NT2/D1 (cell line): ENCODE data around the gene UIMC1.
A peak's percentile ranks its signal among the peaks of the same experiment; 100 is the strongest.

Source experiments
- DNase-seq: peaks from one replicate; pipeline ENCODE4 v3.0.0-alpha.2; 2011; ENCODE audit warnings: low read depth, low spot score
- H3K27me3 ChIP-seq: 2 replicates; pipeline ENCODE4 v1.6.0; 2011; ENCODE audit warnings: mild to moderate bottlenecking; ENCODE audit not compliant: insufficient read length, insufficient read depth
- H3K36me3 ChIP-seq: 2 replicates; pipeline ENCODE4 v1.6.1; 2011; ENCODE audit warnings: mild to moderate bottlenecking, low read length, mixed read lengths; ENCODE audit not compliant: insufficient read depth, insufficient read length
- H3K4me1 ChIP-seq: 2 replicates; pipeline ENCODE4 v1.5.1; 2011; ENCODE audit not compliant: insufficient read depth, insufficient read length
- H3K4me3 ChIP-seq: 2 replicates; pipeline ENCODE4 v1.5.1; 2011; ENCODE audit warnings: low read depth; ENCODE audit not compliant: insufficient read length
- H3K9ac ChIP-seq: 2 replicates; pipeline ENCODE4 v1.6.0; 2011; ENCODE audit warnings: low read depth; ENCODE audit not compliant: insufficient read length
- H3K9me3 ChIP-seq: 2 replicates; pipeline ENCODE4 v1.5.1; 2011; ENCODE audit warnings: mild to moderate bottlenecking, low read length; ENCODE audit not compliant: insufficient read depth
- SUZ12 ChIP-seq: IDR thresholded peaks from 2 replicates; pipeline ENCODE4 v1.6.1; 2011; ENCODE audit not compliant: insufficient read length, insufficient read depth; ENCODE audit errors: extremely low read depth
- YY1 ChIP-seq: IDR thresholded peaks from 2 replicates; pipeline ENCODE4 v1.6.1; 2011; ENCODE audit not compliant: insufficient read length, insufficient read depth
- ZNF274 ChIP-seq: IDR thresholded peaks from 2 replicates; pipeline ENCODE4 v1.6.1; 2011; ENCODE audit warnings: mild to moderate bottlenecking, low read depth, low read length

UIMC1 gene

DNA sequence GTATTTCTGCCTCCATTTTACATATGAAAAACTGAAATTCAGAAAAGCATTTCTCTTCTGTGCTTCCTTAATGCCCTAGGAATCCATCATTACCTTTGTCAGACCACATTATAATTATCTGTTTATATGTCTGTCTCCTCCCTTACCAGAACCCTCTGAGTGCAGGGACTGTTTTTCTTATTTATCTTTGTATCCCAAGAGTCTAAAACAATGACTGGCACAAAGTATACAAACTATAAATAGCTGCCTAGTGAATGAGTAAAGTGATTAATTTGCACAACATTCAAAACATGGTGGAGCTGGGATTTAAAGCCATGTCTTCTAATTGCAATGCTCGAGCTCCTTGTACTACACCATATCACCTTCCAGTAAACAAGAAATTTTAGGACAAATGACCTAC is 58.1 kb downstream of the UIMC1 start:
- Histone ChIP-seq H3K4me1 (no peaks in the 10 kb centered on the region), H3K27me3 (peaks cover 7% of the 10 kb centered on the region), H3K36me3 (peaks cover 37% of the 10 kb centered on the region), H3K9ac (no peak overlapping the region), H3K9me3 (no peaks in the 10 kb centered on the region), H3K4me3 (no peak overlapping the region)
- TF ChIP-seq SUZ12 (no peak), ZNF274 (no peak), YY1 (no peak)
- no peak for DNase-seq

DNA sequence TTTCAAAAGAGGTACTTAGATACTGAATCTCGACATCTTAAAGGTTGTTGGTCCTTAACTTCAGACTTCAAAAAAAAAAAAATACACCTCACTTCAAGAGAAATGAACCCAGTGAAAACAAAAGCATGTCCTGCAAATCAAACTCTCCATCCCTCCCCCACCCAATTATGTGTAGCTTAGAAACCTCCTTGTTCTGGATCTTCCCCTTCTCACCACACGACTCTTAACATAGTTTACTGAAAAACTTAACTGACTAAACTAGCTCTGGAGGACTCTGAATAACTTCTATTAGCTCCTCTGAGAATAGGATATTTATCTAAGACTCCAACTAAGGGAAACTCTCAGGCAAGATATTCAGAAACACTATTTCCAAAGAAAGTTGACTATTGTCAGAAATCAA is 58.7 kb downstream of the UIMC1 start:
- H3K9ac ChIP-seq: no peak overlapping the region
- H3K4me3 ChIP-seq: no peak overlapping the region
- H3K9me3 ChIP-seq: no peaks in the 10 kb centered on the region
- H3K27me3 ChIP-seq: peaks cover 11% of the 10 kb centered on the region
- no peaks in the 10 kb centered on the region for H3K4me1 ChIP-seq
- H3K36me3 ChIP-seq: peaks cover 36% of the 10 kb centered on the region
- no peak for TF ChIP-seq YY1
- TF ChIP-seq ZNF274: no peak
- no peak for TF ChIP-seq SUZ12
- no peak for DNase-seq

DNA sequence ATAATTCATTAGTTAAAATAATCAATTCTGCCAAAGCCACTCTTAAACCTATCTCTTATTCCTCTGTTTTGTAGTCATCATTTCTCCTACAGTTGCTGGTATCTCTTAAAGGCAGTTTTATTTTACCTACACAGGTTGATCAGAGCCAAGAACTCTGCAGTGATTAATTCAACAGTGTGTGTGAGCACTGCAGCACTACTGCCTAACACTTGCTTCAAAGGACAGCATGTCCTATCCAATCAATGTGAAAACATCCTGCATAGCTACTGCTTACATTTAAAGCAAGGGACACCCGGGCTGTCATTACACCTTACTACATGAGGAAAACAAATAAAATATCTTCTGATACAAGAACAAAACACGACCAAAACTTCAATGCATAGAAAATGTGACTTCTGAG is 62.3 kb downstream of the UIMC1 start:
- Histone ChIP-seq H3K9me3 (no peaks in the 10 kb centered on the region), H3K4me3 (no peak overlapping the region), H3K9ac (no peak overlapping the region), H3K4me1 (no peaks in the 10 kb centered on the region), H3K27me3 (peaks cover 25% of the 10 kb centered on the region), H3K36me3 (peaks cover 38% of the 10 kb centered on the region)
- TF ChIP-seq YY1 (no peak), SUZ12 (no peak), ZNF274 (no peak)
- DNase-seq: peak; percentile 8

DNA sequence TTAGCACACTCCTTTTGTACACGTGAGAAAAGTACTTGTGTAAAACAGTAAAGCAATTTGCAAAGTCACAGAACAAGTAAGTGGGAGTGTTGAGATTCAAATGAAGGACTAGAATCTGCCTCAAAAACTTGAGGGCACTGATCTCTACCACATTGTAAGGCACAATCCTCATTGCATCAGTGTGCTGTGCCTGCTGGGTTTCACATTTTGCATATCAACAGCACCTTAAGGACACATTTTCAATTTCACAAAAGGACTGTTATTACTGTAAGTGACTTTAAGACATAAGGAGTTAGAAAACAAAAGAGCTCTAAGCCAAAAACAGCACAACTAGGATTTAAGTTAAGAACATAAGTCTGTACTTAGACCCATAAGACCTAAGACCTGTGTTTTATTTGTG is 62.8 kb downstream of the UIMC1 start:
- peaks cover 35% of the 10 kb centered on the region for H3K36me3 ChIP-seq
- H3K9ac ChIP-seq: no peak overlapping the region
- no peaks in the 10 kb centered on the region for H3K9me3 ChIP-seq
- H3K4me1 ChIP-seq: no peaks in the 10 kb centered on the region
- peaks cover 25% of the 10 kb centered on the region for H3K27me3 ChIP-seq
- no peak overlapping the region for H3K4me3 ChIP-seq
- TF ChIP-seq ZNF274 (no peak), SUZ12 (no peak), YY1 (no peak)
- DNase-seq: peak; percentile 71

DNA sequence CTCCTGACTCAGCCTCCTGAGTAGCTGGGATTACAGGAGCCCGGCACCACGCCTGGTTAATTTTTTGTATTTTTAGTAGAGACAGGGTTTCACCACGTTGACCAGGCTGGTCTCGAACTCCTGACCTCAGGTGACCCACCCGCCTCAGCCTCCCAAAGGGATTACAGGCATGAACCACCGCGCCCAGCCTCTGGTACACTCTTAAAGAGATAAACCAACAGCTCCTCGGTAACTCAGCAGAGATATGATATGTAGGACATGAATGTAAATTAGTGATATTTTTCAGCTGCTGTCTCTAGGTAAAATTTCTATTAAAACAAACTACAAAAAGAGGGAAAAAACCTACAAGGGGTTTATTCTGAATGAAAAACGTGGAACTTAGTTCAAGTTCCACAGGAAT is 64.6 kb downstream of the UIMC1 start:
- Histone ChIP-seq H3K4me3 (no peak overlapping the region), H3K4me1 (no peaks in the 10 kb centered on the region), H3K9me3 (no peaks in the 10 kb centered on the region), H3K27me3 (peaks cover 23% of the 10 kb centered on the region), H3K9ac (no peak overlapping the region), H3K36me3 (peaks cover 42% of the 10 kb centered on the region)
- DNase-seq: no peak
- TF ChIP-seq SUZ12 (no peak), YY1 (no peak), ZNF274 (no peak)

DNA sequence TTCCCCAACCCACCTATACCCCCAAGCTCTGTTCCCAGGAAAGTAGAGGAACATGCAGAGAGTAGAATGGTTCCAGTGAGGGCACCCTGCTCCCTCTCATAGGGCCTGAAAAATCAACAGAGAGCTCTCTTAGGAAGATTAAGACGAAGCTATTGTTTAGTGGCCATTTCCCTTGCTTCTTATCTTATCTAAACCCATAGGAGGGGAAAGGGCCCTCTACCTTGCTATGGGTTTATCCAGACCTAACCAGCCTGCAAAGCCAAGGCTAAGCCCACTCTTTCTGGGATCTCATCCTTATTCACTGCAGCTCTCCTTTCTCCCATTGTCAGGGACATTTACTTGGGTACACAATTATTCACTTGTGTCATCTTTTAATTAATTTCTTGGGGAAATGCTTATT is 68.1 kb downstream of the UIMC1 start:
- H3K9ac ChIP-seq: no peak overlapping the region
- no peak overlapping the region for H3K4me3 ChIP-seq
- peaks cover 18% of the 10 kb centered on the region for H3K27me3 ChIP-seq
- no peaks in the 10 kb centered on the region for H3K4me1 ChIP-seq
- TF ChIP-seq SUZ12: no peak
- H3K36me3 ChIP-seq: peaks cover 38% of the 10 kb centered on the region
- DNase-seq: no peak
- no peaks in the 10 kb centered on the region for H3K9me3 ChIP-seq

DNA sequence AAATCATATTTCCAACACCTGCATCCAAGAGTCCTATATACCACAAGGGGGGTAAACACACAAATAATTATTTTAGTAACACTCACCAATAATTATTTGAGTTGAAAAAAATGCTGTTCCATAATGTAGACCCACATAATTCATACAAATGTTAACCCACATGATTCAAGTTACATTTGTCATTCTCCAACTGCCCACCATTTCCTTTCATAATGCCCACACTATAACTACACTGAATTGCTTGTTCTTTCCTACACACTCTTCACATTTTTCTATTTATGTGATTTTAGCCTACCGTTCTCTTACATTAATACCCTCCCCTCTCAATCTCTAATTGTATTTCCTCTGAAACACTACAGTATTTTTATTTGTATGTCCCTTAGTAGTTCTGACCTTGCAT is 71.6 kb downstream of the UIMC1 start:
- TF ChIP-seq YY1 (no peak), ZNF274 (no peak), SUZ12 (no peak)
- Histone ChIP-seq H3K4me1 (no peaks in the 10 kb centered on the region), H3K27me3 (no peaks in the 10 kb centered on the region), H3K9me3 (no peaks in the 10 kb centered on the region), H3K9ac (no peak overlapping the region), H3K36me3 (peaks cover 30% of the 10 kb centered on the region), H3K4me3 (no peak overlapping the region)
- DNase-seq: no peak

DNA sequence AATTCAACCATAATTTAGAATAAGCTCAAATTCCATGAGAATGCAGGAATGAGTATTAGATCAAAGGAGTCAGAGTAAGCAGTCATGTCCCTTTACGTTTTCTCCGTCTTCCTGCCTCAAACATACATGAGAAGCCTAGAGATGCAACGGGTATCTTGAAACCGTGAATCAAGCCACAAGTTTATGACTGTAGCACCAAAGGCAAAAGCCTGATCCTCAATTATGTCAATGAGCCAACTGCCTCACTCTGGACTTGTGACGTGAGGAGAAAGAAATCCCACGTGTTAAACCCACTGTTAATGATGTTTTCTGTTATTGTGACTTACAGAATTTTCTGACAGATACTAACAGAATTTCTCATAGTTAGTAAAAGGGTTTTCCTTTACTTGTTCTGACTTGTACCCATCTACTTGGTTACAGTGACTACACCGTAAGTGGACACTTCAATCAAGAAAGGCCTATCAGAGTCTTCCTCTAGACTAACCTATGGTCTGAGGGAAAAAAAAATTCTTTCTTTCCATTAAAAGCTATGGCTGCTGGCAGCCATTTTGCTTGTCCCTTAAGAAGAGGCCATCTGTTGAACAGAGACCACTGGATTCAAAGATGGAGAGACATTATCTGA is 72.2 kb downstream of the UIMC1 start:
- H3K36me3 ChIP-seq: peaks cover 24% of the 10 kb centered on the region
- no peak for DNase-seq

More for the DNA sequence above, 72.2 kb downstream of the UIMC1 start:
- H3K9ac ChIP-seq: no peak overlapping the region
- no peaks in the 10 kb centered on the region for H3K9me3 ChIP-seq
- H3K27me3 ChIP-seq: no peaks in the 10 kb centered on the region
- no peak overlapping the region for H3K4me3 ChIP-seq
- no peaks in the 10 kb centered on the region for H3K4me1 ChIP-seq
- TF ChIP-seq YY1: no peak
- TF ChIP-seq SUZ12: no peak
- no peak for TF ChIP-seq ZNF274
